ENCODE measurements around the gene FZD4.
A peak's percentile ranks its signal among the peaks of the same experiment; 100 is the strongest.

The FZD4 gene

DNA sequence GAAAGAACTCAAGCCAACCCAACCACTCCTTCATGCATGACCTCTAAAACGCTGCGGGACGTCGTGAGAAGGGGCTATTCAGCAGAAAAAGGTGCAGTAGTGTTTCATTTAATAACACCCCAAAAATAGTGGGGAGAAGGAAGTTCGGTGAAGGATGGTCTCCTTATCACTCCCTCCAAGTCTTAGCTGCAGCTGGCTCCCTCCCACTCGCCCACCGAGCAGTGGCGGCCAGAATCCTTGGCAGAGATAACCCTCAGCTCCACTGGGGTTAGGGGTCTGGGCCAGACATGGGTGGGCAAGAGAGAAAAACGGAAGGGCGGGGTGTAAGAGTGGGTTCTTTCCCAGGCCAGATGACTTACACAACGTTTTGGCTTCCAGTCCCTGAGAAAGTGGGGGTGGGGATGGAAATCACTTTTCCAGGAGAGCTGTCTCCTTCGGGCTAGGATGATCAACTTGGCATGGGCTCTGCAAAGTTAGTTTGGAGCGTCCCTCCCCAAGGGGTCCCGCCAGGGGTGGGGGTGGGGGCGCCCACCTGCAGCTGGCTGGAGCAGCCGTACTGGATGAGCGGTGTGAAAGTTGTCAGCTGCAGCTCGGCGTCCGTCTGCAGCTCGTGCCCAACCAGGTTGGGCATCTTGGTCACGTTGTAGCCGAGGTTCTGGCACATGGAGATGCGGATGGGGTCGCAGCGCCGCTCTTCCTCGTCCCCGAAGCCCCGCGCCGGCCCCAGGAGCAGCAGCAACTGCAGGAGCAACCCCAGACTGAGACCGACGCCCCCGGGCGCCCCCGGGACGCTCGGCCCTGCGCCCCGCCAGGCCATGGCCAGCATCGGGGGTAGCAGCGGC, 705 bp downstream of the FZD4 start:
- no peak for DNase-seq (ENCODE audit: low read depth)
- in situ Hi-C loops (cut with HindIII; ENCODE audit: low sequenced_read_pairs) = no loop called here
- H3K4me3 ChIP-seq (ENCODE audit: low read depth, low read length) = peak overlapping the region; percentile 61
- TF ChIP-seq, protein P1, sequence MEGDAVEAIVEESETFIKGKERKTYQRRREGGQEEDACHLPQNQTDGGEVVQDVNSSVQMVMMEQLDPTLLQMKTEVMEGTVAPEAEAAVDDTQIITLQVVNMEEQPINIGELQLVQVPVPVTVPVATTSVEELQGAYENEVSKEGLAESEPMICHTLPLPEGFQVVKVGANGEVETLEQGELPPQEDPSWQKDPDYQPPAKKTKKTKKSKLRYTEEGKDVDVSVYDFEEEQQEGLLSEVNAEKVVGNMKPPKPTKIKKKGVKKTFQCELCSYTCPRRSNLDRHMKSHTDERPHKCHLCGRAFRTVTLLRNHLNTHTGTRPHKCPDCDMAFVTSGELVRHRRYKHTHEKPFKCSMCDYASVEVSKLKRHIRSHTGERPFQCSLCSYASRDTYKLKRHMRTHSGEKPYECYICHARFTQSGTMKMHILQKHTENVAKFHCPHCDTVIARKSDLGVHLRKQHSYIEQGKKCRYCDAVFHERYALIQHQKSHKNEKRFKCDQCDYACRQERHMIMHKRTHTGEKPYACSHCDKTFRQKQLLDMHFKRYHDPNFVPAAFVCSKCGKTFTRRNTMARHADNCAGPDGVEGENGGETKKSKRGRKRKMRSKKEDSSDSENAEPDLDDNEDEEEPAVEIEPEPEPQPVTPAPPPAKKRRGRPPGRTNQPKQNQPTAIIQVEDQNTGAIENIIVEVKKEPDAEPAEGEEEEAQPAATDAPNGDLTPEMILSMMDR (IDR thresholded peaks at IDR 0.05; ENCODE audit: low read depth, low read length, missing control alignments) = no peak

DNA sequence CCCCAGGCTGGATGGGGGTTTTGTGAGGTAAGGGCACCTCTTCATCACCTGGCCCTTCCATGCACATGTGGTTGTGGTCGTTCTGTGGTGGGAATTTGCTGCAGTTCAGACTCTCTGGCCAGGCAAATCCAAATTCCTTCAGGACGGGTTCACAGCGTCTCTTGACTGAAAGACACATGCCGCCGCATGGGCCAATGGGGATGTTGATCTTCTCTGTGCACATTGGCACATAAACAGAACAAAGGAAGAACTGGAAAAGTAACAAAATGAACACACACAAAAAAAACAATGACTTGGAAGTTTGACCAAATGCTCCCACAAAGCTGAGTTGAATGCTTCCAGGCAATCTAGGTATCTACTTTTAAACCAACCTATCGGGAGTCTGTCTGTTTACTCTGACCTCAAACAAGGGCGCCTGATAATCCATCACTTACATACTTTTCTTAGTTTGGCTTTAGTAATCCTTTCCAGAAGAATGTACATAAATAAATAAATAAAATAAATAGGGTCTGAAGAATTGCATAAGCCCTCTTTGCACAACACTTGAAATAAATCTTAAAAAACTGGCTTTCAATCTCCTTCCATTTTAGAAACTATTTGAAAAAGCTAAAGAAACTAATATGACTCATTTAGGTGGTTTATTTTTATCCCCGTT, 2.8 kb downstream of the FZD4 start:
- in situ Hi-C loops (cut with HindIII; ENCODE audit: low sequenced_read_pairs) = no loop called here
- TF ChIP-seq, protein P1 (IDR thresholded peaks at IDR 0.05; ENCODE audit: low read depth, low read length, missing control alignments) = no peak
- no peak for DNase-seq (ENCODE audit: low read depth)
- no peak overlapping the region for H3K4me3 ChIP-seq (ENCODE audit: low read depth, low read length)

DNA sequence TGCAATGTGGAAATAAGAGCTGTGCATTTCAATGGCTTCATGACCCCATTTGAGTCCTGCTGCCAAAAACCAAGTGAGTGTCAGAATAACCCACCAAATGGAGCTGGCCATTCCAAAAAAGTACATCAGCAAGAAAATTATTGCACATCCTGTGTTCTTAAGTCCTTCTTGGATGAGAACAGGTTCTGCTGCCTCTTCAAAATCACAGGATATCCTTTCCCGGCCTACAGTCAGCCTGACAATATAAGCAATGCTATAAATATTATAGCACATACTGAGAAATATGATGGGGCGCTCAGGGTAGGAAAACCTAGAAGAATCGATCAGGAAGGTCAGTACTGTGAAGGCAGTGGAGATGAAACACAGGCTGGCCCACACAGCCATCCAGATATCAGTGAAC, 3.5 kb downstream of the FZD4 start:
- in situ Hi-C loops (cut with HindIII; ENCODE audit: low sequenced_read_pairs) = no loop called here
- TF ChIP-seq, protein P1 (IDR thresholded peaks at IDR 0.05; ENCODE audit: low read depth, low read length, missing control alignments) = no peak
- no peak for DNase-seq (ENCODE audit: low read depth)
- H3K4me3 ChIP-seq (ENCODE audit: low read depth, low read length) = no peak overlapping the region

DNA sequence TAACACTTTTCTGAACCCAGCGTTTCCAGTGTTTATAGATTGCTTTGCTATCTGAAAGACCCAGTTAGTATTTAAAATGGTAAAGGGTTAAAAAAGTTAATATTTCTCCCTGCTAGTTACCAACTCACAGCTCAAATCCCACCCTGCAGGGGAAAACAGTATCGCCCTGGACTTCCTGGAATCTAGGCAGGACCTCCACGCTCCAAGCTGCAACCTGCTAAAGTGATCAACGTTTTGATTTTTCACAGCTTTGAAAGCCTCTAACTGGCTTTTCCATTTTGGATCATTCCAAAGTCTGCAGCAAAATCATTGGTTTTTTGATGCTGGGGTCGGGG, 4.6 kb downstream of the FZD4 start:
- H3K4me3 ChIP-seq (ENCODE audit: low read depth, low read length) = no peak overlapping the region
- no peak for DNase-seq (ENCODE audit: low read depth)
- in situ Hi-C loops (cut with HindIII; ENCODE audit: low sequenced_read_pairs) = no loop called here
- TF ChIP-seq, protein P1 (IDR thresholded peaks at IDR 0.05; ENCODE audit: low read depth, low read length, missing control alignments) = no peak

DNA sequence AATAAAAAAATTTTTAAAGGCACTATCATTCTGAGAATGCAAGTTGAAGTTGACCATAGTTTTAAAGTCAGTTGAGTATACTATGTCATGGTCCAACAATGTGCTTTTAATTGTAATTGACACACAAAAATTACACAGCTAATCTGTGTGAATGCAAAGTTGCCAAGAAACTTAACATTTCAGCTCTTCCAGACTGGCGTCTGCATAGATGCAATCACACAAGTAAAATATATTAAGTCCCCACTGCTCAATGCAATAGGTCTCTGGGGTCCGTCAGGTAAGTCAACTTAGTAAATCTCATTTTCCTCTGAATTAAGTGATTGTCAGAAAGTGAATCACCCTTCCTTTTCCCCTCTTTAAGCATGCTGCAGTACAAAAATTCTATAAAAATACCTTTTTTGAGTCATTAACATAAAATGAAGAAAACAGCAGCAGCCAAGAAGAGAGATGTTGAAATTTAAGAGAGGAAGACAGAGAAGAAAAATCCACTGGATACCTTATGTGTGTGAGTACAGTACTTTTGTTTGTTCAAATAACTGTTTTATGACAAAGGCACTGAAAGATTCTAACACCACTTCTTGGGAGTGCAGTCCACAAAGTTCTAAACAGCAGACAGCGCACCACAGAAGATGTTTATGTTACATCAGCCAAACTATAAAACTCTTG, 5.1 kb downstream of the FZD4 start:
- TF ChIP-seq, protein P1 (IDR thresholded peaks at IDR 0.05; ENCODE audit: low read depth, low read length, missing control alignments) = no peak
- DNase-seq (ENCODE audit: low read depth) = no peak
- H3K4me3 ChIP-seq (ENCODE audit: low read depth, low read length) = no peak overlapping the region
- in situ Hi-C loops (cut with HindIII; ENCODE audit: low sequenced_read_pairs) = loop anchor here (25.0 kb wide), 1 partner anchor 337 kb away; no protein-coding TSS in a partner anchor

DNA sequence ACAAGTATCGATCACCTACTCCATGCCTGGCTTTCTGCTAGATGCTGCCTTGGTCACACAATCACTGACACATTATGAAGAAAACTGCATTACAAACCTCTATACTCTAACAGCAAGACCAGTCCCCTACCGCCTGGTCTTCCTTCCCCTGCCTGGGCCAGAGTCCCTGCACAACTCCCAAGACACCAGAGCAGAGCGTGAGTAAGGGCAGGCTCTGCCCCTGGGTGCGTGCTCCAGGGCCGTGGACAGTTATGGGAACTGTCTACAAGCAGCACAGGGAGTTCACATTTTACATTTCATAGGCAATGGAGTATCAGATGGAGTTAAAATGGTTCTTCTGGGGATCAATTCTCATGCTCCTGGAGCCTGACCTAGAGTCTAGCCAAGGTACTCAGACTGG, 6.5 kb downstream of the FZD4 start:
- in situ Hi-C loops (cut with HindIII; ENCODE audit: low sequenced_read_pairs) = loop anchor here (25.0 kb wide), 1 partner anchor 339 kb away; no protein-coding TSS in a partner anchor
- no peak overlapping the region for H3K4me3 ChIP-seq (ENCODE audit: low read depth, low read length)
- TF ChIP-seq, protein P1 (IDR thresholded peaks at IDR 0.05; ENCODE audit: low read depth, low read length, missing control alignments) = no peak
- no peak for DNase-seq (ENCODE audit: low read depth)
